Activated naive CD8-positive, alpha-beta T cell treated with anti-CD3 and anti-CD28 coated beads, Interleukin-2, amount 10 ng/mL, durations not matched to agents 7 days and 5 days (primary cell): ENCODE data around the gene PANX1. TPM values are rescaled to one million over a fixed set of nuclear protein-coding genes. Genes with fewer than 3 reads are reported as not detected.

Experiments
- ATAC-seq: fragments of 150-1000 bp; cut with Tn5 transposase; one replicate; pipeline ENCODE4 v1.10.0; 2021; ENCODE audit warnings: low read depth, moderate library complexity
- POLR2A ChIA-PET: fragments of 350-600 bp; sonication (Branson Sonifier 250); formaldehyde crosslinking; loops from one replicate; lab custom pipeline; 2021; ENCODE audit warnings: antibody characterized with exemption; lab: Charles Lee
- DNase-seq: peaks from one replicate; pipeline ENCODE4 v3.0.0; 2021
- H3K27ac Mint-ChIP-seq: one replicate; pipeline ENCODE4 v1.8.0; 2022; ENCODE audit warnings: mild to moderate bottlenecking, mixed read lengths
- H3K27me3 Mint-ChIP-seq: one replicate; pipeline ENCODE4 v1.8.0; 2022; ENCODE audit warnings: mild to moderate bottlenecking, moderate library complexity, mixed read lengths
- H3K36me3 Mint-ChIP-seq: one replicate; pipeline ENCODE4 v1.8.0; 2021; ENCODE audit warnings: mild to moderate bottlenecking, mixed read lengths
- H3K4me1 Mint-ChIP-seq: one replicate; pipeline ENCODE4 v1.8.0; 2021; ENCODE audit warnings: mixed read lengths
- H3K4me3 Mint-ChIP-seq: one replicate; pipeline ENCODE4 v1.8.0; 2022; ENCODE audit warnings: mild to moderate bottlenecking, moderate library complexity, mixed read lengths
- H3K9me3 Mint-ChIP-seq: one replicate; pipeline ENCODE4 v1.8.0; 2021; ENCODE audit warnings: mixed read lengths
- total RNA-seq, 2 experiments: library from RNA; stranded (reverse); gene quantifications; one replicate each; pipeline ENCODE4 v1.2.3, GENCODE V29; 2021

Gene PANX1
- total RNA-seq, 2 experiments from 2014 or later = 9.4 to 9.8 TPM

DNA sequence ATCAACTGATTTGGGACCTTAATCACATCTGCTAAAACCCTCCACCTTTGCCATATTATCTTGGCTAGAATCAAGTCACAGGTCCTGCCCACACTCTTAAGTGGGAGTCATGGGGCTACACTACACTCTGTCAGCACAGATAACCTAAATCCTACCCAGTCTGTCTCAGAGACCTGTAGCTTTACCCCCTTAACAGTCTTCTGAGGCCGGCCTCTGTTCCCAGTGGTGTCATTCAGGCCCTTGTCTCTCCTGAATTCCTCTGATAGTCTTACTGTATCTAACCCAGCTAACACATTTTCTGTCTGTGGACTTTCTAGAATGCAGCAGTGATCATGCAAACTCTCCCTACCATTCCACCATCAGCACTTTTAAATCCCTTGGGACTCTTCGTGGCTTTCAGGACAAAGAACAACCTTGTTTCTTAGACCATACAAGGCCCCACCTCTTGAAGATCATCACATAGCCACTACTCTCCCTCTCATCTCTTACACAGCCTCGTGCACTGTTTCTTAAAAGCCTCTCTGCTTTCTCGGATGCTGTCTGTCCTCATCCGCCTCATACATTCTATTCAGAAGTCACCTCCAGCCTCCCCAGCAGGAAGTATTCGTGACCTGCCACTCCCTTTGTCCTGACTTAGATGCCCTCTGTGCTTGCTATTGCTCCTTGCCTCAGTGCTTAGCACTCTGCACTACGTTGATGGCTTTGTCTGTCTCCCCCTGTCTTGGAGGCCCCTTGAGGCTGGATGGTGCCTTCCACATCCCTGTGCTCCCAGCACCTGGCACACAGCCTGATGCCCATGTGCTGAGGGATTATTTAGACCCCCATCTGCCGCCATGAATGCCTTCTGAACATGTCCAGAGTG is 57.9 kb downstream of the PANX1 start:
- DNase-seq (no peak), ATAC-seq (no peak)
- Mint-ChIP-seq H3K4me1 (no peaks in the 10 kb centered on the region), H3K9me3 (peaks cover 1% of the 10 kb centered on the region), H3K4me3 (no peak overlapping the region), H3K36me3 (peaks cover 4% of the 10 kb centered on the region), H3K27me3 (no peaks in the 10 kb centered on the region), H3K27ac (no peak overlapping the region)
- POLR2A ChIA-PET = no interaction called here

DNA sequence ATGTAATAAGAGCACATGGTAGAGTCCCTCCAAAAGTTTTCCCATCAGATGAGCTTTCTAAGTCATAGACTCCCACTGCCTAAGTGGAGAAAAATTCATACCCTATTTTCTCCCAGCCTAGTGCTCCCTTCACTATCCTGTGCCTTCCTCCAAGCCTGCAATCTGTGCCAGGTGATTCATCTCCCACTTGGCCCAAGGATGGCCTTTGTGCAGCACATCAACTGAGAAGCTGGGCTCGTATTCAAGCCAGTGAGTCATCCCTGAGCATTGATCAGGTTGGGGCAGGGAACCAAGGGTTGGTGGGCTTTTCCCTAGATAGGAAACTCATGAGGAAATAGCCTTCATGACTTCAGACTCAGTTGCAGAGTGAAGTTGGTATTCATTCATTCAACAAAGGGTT is 64.6 kb downstream of the PANX1 start:
- DNase-seq = no peak

DNA sequence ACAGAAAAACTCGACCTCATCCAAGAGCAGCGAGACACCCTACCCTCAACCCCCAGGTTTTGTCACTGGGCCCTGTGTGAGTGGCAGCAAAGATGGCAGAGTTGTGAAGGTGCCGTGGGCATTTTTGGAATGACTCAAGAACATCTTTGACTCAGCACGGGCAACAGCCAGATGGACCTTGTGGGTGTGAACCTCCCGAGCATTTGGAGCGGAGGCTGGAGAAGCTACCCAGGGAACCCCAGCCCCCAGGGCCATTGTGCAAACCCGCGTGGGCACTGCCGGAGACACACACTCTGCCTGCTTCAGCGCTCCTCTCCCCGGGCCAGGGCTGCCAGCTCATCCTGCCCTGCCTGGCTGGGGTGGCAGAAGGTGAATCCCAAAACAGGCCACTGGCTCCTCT is 66.1 kb downstream of the PANX1 start:
- Mint-ChIP-seq H3K9me3 (peaks cover 1% of the 10 kb centered on the region), H3K27ac (no peak overlapping the region), H3K36me3 (no peaks in the 10 kb centered on the region), H3K27me3 (no peaks in the 10 kb centered on the region), H3K4me3 (no peak overlapping the region), H3K4me1 (no peaks in the 10 kb centered on the region)
- ATAC-seq (no peak), DNase-seq (no peak)
- POLR2A ChIA-PET = no interaction called here

More for the DNA sequence above, 64.6 kb downstream of the PANX1 start:
- Mint-ChIP-seq H3K36me3 (no peaks in the 10 kb centered on the region), H3K27me3 (no peaks in the 10 kb centered on the region), H3K27ac (no peak overlapping the region), H3K4me3 (no peak overlapping the region), H3K9me3 (peaks cover 1% of the 10 kb centered on the region), H3K4me1 (no peaks in the 10 kb centered on the region)
- ATAC-seq = no peak
- POLR2A ChIA-PET = no interaction called here

DNA sequence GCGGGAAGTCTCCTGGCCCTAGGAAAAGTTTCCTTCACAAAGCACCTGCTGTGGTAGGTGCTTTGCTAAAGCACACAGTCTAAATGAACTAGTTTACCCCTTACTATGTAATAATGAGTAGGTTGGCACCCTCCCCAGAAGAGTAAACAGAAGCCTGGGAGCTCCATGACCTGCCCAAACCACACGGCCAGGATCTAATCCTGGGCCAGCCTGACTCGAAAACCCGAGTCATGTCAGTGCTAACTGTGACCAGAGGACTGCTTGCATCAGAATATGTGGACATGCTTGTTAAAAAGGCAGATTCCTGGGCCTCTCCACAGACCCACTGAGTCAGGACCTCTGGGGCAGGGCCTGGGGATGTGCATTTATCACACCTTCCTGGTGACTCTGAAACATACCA is 67.7 kb downstream of the PANX1 start:
- H3K27me3 Mint-ChIP-seq = peaks cover 2% of the 10 kb centered on the region
- no peaks in the 10 kb centered on the region for H3K9me3 Mint-ChIP-seq
- no peaks in the 10 kb centered on the region for H3K36me3 Mint-ChIP-seq
- no peak overlapping the region for H3K27ac Mint-ChIP-seq
- H3K4me1 Mint-ChIP-seq = no peaks in the 10 kb centered on the region
- POLR2A ChIA-PET = no interaction called here
- H3K4me3 Mint-ChIP-seq = no peak overlapping the region
- DNase-seq = no peak
- ATAC-seq = no peak

DNA sequence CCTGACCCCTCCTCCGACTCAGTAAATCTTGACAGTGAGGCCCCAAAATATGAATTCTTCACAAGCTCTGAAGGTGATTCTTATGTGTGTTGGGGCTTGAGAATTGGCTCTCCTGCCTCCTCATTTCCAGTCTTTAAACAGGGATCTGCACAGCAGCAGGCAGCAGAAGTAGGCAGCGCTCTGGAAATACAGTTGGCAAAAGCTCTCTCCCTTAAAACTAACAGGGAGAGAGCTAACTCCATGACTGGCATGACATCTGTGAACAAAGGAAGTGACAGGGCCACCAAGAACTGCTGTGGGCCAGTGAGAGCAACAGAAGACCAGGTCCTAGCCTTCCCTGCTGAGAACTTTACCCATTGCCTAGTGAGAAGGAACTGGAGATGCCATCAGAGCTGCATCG is 70.1 kb downstream of the PANX1 start:
- peaks cover 4% of the 10 kb centered on the region for H3K27me3 Mint-ChIP-seq
- H3K9me3 Mint-ChIP-seq = no peaks in the 10 kb centered on the region
- ATAC-seq = no peak
- H3K4me1 Mint-ChIP-seq = no peaks in the 10 kb centered on the region
- no peak overlapping the region for H3K4me3 Mint-ChIP-seq
- no peaks in the 10 kb centered on the region for H3K36me3 Mint-ChIP-seq
- H3K27ac Mint-ChIP-seq = no peak overlapping the region
- POLR2A ChIA-PET = no interaction called here
- DNase-seq = no peak

DNA sequence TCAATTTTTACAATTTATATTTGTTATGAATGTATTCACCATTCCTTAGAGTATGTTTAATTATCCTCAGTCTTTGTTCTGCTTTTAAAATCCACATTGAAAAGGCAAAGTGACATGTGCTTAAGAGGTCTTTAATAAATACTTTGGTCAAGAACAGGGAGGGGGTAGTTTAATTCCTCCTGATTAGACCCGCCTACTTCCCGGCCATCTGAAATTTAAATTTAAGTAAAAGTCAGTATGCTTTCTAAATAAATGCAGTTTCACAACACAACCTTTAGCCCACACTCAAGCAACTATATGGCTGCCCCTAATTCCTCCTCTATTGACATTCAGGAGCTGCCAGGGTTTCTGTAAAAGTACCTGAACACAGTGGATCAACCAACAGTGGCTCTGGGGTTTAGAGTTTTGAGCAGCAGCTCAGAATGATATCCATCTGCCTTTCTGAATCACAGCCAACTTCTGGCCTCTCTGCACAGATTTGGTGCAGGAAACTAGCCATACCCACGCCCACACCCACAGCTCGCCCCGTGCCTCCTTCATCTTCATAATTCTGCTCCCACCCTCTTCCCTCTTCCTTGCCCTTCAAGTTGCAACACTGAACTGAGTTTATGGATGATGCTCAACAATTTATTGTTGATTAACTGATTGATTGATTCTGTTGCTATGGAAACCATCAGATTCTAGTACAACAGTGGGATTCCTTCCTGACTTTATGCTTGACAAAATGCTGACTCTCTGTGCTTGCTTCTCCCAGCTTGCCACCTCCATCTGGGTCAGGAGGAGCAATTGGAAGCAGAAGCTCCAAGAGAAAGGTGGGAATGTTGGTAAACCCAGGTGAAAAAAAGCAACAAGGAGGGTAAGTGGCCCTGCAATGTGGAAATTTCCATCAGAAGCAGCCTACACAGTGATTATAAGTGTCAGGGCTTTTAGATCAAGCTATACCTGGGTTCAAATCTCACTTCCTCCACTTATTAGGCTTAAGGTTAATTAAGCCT is 70.8 kb downstream of the PANX1 start:
- Mint-ChIP-seq H3K36me3 (no peaks in the 10 kb centered on the region), H3K27me3 (peaks cover 4% of the 10 kb centered on the region), H3K9me3 (no peaks in the 10 kb centered on the region), H3K27ac (no peak overlapping the region), H3K4me1 (no peaks in the 10 kb centered on the region), H3K4me3 (no peak overlapping the region)
- no peak for DNase-seq
- POLR2A ChIA-PET = no interaction called here
- ATAC-seq = no peak

DNA sequence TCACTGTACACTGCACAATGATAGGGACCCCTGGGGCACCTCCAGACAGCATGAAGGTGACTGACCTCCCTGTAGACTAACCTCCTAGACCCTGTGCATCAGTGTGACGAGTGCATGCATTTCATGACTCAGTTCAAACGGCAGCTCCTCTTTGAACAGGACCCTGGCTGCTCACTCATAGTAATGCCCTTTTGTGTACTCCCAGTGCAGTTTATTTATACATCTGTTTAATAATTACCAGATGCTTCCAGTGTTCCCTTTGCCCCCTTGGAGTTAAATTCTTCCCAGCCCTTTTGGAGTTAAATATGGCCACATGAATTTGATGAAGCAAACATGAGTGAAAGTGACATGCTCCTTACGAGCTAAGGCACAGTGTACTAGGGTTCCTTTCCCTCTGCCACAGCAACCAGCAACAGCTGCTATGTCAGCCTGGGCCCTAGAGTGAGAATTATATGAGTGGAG is 72.4 kb downstream of the PANX1 start:
- Mint-ChIP-seq H3K4me3 (no peak overlapping the region), H3K27ac (no peak overlapping the region), H3K9me3 (no peaks in the 10 kb centered on the region), H3K36me3 (no peaks in the 10 kb centered on the region), H3K4me1 (no peaks in the 10 kb centered on the region), H3K27me3 (peaks cover 6% of the 10 kb centered on the region)
- no peak for DNase-seq
- POLR2A ChIA-PET = no interaction called here
- ATAC-seq = no peak

DNA sequence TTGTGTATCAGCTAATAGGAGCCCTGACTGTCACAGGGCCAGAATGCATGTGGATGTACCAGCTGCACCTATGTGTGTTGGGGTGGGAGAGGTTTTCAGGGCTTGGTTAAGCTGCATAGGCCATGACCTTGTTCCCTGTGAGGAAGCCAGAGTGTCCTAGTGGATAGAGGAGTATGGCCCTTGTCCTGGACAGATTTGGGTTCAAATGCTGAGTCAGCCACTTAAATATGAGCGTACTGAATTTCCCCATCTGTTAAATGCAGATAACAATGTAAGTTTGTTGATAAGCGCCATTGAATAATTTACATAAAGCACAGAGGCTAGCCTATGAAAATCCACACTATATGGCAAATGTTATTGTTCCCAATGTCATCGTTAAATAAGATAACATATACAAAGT is 74.4 kb downstream of the PANX1 start:
- Mint-ChIP-seq H3K27ac (no peak overlapping the region), H3K9me3 (no peaks in the 10 kb centered on the region), H3K27me3 (peaks cover 6% of the 10 kb centered on the region), H3K4me3 (no peak overlapping the region), H3K36me3 (no peaks in the 10 kb centered on the region), H3K4me1 (no peaks in the 10 kb centered on the region)
- ATAC-seq (no peak), DNase-seq (no peak)
- POLR2A ChIA-PET = no interaction called here

DNA sequence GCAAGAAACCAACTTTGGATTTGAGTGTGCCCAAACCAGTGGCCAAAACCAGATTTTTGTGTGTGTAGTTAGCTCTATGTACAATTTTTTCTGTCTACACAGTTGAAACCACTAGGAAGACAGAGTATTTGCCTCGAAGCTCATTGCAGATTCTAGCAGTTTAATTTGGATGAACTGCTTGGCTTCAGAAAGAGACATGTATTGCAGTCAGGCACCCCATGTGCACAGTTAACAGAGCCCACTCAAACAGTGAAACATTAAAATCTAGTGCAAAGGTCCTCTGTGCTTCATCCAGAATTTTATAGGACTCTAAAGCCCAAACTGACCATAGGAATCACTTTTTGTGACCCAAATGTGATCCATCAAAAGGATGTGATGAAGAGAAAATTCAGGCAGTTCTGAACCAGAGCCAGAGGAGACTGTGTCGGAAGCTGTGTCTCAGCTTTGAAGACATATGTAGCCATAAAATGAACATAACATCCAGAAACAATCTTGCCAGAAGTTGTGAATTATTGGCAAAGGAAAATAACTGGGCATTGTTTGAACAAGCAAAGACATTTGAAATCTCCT is 82.7 kb downstream of the PANX1 start:
- Mint-ChIP-seq H3K36me3 (no peaks in the 10 kb centered on the region), H3K27ac (no peak overlapping the region), H3K4me1 (no peaks in the 10 kb centered on the region), H3K27me3 (peaks cover 2% of the 10 kb centered on the region), H3K9me3 (no peaks in the 10 kb centered on the region), H3K4me3 (no peak overlapping the region)
- ATAC-seq (no peak), DNase-seq (no peak)
- POLR2A ChIA-PET = no interaction called here

DNA sequence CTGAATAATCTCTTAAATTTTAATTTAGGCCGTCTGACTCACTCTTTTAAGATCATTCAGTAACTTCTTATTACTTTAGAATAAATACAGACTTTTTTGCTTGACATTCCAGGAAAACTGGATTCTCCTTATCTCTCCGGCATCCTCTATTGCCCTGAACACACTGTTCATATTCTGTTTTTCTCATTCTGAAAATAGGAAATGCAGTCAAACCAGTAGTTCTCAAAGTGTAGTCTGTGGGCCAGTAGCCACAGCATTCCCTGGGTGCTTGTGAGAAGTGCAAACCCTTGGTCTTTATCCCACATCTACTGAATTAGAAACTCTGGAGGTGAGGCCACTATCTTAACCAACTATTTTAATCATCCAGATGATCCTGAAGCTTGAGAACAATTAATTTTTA is 84.3 kb downstream of the PANX1 start:
- ATAC-seq (no peak), DNase-seq (no peak)
- peaks cover 2% of the 10 kb centered on the region for H3K27me3 Mint-ChIP-seq
- H3K27ac Mint-ChIP-seq = no peak overlapping the region
- no peak overlapping the region for H3K4me3 Mint-ChIP-seq
- POLR2A ChIA-PET = no interaction called here
- no peaks in the 10 kb centered on the region for H3K9me3 Mint-ChIP-seq
- no peaks in the 10 kb centered on the region for H3K4me1 Mint-ChIP-seq
- H3K36me3 Mint-ChIP-seq = no peaks in the 10 kb centered on the region

DNA sequence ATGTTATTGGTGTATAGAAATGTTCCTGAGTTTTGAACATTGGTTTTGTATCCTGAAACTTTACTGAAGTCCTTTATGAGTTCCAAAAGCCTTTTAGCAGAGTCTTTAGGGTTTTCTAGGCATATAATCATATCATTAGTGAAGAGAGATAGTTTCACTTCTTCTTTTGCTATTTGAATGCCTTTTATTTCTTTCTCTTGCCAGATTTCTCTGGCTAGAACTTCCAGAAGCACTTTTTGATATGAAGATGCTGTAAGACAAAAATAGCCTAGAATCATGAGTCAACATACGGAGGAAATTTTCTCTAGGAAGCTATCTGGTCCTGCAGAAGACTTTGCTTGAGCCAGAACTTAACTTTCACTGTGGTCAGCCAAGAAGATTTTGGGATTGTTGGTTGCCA is 89.1 kb downstream of the PANX1 start:
- peaks cover 6% of the 10 kb centered on the region for H3K9me3 Mint-ChIP-seq
- no peaks in the 10 kb centered on the region for H3K4me1 Mint-ChIP-seq
- no peaks in the 10 kb centered on the region for H3K36me3 Mint-ChIP-seq
- DNase-seq (no peak), ATAC-seq (no peak)
- no peak overlapping the region for H3K4me3 Mint-ChIP-seq
- POLR2A ChIA-PET = no interaction called here
- peaks cover 2% of the 10 kb centered on the region for H3K27me3 Mint-ChIP-seq
- no peak overlapping the region for H3K27ac Mint-ChIP-seq

DNA sequence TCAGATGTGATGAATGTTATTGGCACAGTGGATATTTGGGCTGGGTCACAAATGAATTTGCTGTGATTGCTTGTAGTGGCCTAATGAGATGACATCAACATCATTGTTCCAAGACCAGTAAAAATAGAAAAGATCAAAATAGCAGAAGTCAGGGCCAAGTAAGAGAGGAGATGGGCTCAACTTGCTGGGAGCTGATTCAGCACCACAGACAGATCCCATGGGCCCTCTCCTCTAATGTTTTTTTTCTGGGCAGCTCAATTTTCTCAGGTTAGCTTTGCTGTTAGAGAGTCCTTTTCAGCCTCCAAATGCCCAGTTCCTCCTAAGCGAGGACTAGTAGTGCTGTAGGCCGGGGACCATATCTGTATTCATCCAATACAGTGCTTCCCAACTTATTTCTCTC is 89.7 kb downstream of the PANX1 start:
- H3K27ac Mint-ChIP-seq = no peak overlapping the region

DNA sequence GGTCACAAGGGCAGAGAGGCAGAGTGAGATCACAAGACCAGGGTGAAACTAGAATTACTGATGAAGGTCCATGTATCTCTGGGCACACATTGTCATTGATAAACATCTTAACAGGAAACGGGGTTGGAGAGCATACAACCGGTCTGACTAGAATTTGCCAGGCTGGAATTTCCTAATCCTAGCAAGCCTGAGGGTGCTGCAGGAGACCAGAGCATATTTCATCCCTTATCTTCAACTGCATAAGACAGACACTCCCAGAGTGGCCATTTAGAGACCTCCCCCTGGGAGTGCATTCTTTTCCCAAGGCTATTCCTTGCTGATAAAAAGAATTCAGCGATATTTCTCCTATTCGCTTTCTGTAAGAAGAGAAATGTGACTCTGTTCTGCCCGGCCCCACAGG is 91.1 kb downstream of the PANX1 start:
- DNase-seq = no peak
- no peak for ATAC-seq
- Mint-ChIP-seq H3K9me3 (peaks cover 6% of the 10 kb centered on the region), H3K27me3 (peaks cover 2% of the 10 kb centered on the region), H3K36me3 (no peaks in the 10 kb centered on the region), H3K4me3 (no peak overlapping the region), H3K27ac (no peak overlapping the region), H3K4me1 (no peaks in the 10 kb centered on the region)
- POLR2A ChIA-PET = no interaction called here

More for the DNA sequence above, 89.7 kb downstream of the PANX1 start:
- H3K4me1 Mint-ChIP-seq = no peaks in the 10 kb centered on the region
- ATAC-seq (no peak), DNase-seq (no peak)
- H3K27me3 Mint-ChIP-seq = peaks cover 2% of the 10 kb centered on the region
- POLR2A ChIA-PET = no interaction called here
- H3K4me3 Mint-ChIP-seq = no peak overlapping the region
- no peaks in the 10 kb centered on the region for H3K36me3 Mint-ChIP-seq
- H3K9me3 Mint-ChIP-seq = peaks cover 6% of the 10 kb centered on the region
